ENCODE measurements around the gene BNC1. TPM values are rescaled to one million over a fixed set of nuclear protein-coding genes. Genes with fewer than 3 reads are reported as not detected.

The BNC1 gene
- total RNA-seq, 1 donor from 2014 or later = not detected

DNA sequence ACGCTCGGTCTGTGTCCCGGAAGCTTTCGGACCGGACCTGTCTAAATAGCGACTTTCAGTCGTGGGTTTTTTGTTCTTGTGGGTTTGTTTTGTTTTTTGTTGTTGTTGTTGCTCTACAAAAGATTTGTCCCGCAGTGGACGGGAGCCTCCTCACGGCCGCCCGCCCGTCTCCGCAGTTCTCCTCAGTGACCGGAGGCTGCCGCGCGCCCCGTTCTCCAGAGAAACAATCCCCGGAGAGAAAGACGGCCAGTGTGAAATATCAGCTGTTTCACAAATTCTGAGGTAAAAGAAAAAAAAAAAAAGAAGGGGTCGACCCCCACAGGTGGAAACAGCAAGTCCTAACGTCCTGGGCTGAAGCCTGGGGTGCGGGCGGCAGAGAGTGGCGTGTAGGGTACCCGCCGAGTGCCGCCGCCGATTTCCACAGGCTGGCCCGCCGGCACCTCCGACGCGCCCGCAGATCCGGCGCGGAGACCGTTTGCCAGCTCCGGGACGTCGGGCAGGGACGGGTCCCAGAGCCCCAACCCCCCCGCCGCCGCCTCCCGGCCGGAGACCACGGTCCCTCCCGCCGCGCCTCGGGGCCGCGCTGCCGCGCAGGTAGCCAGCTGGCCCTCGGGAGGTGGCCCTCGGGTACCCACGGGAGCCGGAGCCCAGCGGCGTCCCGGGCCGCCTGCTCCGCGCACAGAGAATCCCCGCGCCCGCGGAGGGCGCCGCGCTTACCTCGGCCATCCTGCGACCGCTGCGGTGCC lies 478 bp downstream of the BNC1 start:
- no peak overlapping the region for H3K27ac ChIP-seq
- H3K27ac Mint-ChIP-seq = no peak overlapping the region

GRCh38 chr15:83283138-83283812 lies 1.2 kb downstream of the BNC1 start:
- Mint-ChIP-seq H3K36me3 (no peaks in the 10 kb centered on the region), H3K27me3 (ENCODE audit: insufficient read depth, low read depth) (peaks cover 54% of the 10 kb centered on the region), H3K9me3 (peaks cover 4% of the 10 kb centered on the region), H3K4me3 (peak overlapping the region; percentile 86), H3K4me1 (peaks cover 10% of the 10 kb centered on the region), H3K27ac (no peak overlapping the region)
- H3K4me1 ChIP-seq = peaks cover 5% of the 10 kb centered on the region
- TF ChIP-seq EZH2 (IDR thresholded peaks at IDR 0.05) (peak; percentile 100), EZH2phosphoT487 (IDR thresholded peaks at IDR 0.05) (no peak)
- TF ChIP-seq, protein P1, sequence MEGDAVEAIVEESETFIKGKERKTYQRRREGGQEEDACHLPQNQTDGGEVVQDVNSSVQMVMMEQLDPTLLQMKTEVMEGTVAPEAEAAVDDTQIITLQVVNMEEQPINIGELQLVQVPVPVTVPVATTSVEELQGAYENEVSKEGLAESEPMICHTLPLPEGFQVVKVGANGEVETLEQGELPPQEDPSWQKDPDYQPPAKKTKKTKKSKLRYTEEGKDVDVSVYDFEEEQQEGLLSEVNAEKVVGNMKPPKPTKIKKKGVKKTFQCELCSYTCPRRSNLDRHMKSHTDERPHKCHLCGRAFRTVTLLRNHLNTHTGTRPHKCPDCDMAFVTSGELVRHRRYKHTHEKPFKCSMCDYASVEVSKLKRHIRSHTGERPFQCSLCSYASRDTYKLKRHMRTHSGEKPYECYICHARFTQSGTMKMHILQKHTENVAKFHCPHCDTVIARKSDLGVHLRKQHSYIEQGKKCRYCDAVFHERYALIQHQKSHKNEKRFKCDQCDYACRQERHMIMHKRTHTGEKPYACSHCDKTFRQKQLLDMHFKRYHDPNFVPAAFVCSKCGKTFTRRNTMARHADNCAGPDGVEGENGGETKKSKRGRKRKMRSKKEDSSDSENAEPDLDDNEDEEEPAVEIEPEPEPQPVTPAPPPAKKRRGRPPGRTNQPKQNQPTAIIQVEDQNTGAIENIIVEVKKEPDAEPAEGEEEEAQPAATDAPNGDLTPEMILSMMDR (IDR thresholded peaks at IDR 0.05) = no peak
- H3F3A ChIP-seq (ENCODE audit: low read depth) = peaks cover 23% of the 10 kb centered on the region
- peak; percentile 76 for DNase-seq (ENCODE audit: low spot score)
- H2AFZ ChIP-seq (replicated peaks) = peak overlapping the region; percentile 96
- H4K20me1 ChIP-seq (ENCODE audit: low read depth) = peaks cover 5% of the 10 kb centered on the region
- H3K9me3 ChIP-seq (ENCODE audit: low read depth) = no peaks in the 10 kb centered on the region
- no peaks in the 10 kb centered on the region for H3K79me2 ChIP-seq (ENCODE audit: low read depth)
- H3K27me3 ChIP-seq = peaks cover 98% of the 10 kb centered on the region
- H3K27ac ChIP-seq = no peak overlapping the region
- no peak overlapping the region for H3K9ac ChIP-seq
- H3K4me2 ChIP-seq = peak overlapping the region; percentile 84
- H3K4me3 ChIP-seq = peak overlapping the region; percentile 58
- no peaks in the 10 kb centered on the region for H3K36me3 ChIP-seq

More for the DNA sequence above, 478 bp downstream of the BNC1 start:
- peak; percentile 57 for DNase-seq (ENCODE audit: low spot score)
- H3F3A ChIP-seq (ENCODE audit: low read depth) = peaks cover 23% of the 10 kb centered on the region
- H3K4me3 ChIP-seq = peak overlapping the region; percentile 58
- Mint-ChIP-seq H3K4me3 (peak overlapping the region; percentile 86), H3K27me3 (ENCODE audit: insufficient read depth, low read depth) (peaks cover 54% of the 10 kb centered on the region), H3K4me1 (peaks cover 10% of the 10 kb centered on the region), H3K36me3 (no peaks in the 10 kb centered on the region), H3K9me3 (peaks cover 4% of the 10 kb centered on the region)
- H3K9me3 ChIP-seq (ENCODE audit: low read depth) = no peaks in the 10 kb centered on the region
- peaks cover 94% of the 10 kb centered on the region for H3K27me3 ChIP-seq
- H3K79me2 ChIP-seq (ENCODE audit: low read depth) = no peaks in the 10 kb centered on the region
- peaks cover 5% of the 10 kb centered on the region for H4K20me1 ChIP-seq (ENCODE audit: low read depth)
- peak overlapping the region; percentile 96 for H2AFZ ChIP-seq (replicated peaks)
- TF ChIP-seq EZH2phosphoT487 (IDR thresholded peaks at IDR 0.05) = peak; percentile 98
- TF ChIP-seq, protein P1 (IDR thresholded peaks at IDR 0.05) = no peak
- peak; percentile 98 for TF ChIP-seq EZH2 (IDR thresholded peaks at IDR 0.05)
- no peaks in the 10 kb centered on the region for H3K36me3 ChIP-seq
- no peak overlapping the region for H3K9ac ChIP-seq
- H3K4me1 ChIP-seq = peaks cover 5% of the 10 kb centered on the region
- peak overlapping the region; percentile 84 for H3K4me2 ChIP-seq

GRCh38 chr15:83282776-83283137 lies 1.7 kb downstream of the BNC1 start:
- DNase-seq (ENCODE audit: low spot score) = peak; percentile 61
- TF ChIP-seq EZH2 (IDR thresholded peaks at IDR 0.05) = no peak
- Histone ChIP-seq H3F3A (ENCODE audit: low read depth) (peaks cover 23% of the 10 kb centered on the region), H3K27me3 (peaks cover 96% of the 10 kb centered on the region), H3K4me1 (peaks cover 5% of the 10 kb centered on the region), H3K9me3 (ENCODE audit: low read depth) (no peaks in the 10 kb centered on the region), H3K9ac (no peak overlapping the region), H3K4me3 (peak overlapping the region; percentile 58), H3K27ac (no peak overlapping the region), H4K20me1 (ENCODE audit: low read depth) (peaks cover 5% of the 10 kb centered on the region), H3K79me2 (ENCODE audit: low read depth) (no peaks in the 10 kb centered on the region), H2AFZ (replicated peaks) (peak overlapping the region; percentile 96), H3K4me2 (peak overlapping the region; percentile 84), H3K36me3 (no peaks in the 10 kb centered on the region)
- peaks cover 52% of the 10 kb centered on the region for H3K27me3 Mint-ChIP-seq (ENCODE audit: insufficient read depth, low read depth)
- peaks cover 10% of the 10 kb centered on the region for H3K4me1 Mint-ChIP-seq
- no peaks in the 10 kb centered on the region for H3K36me3 Mint-ChIP-seq
- H3K27ac Mint-ChIP-seq = no peak overlapping the region
- peaks cover 4% of the 10 kb centered on the region for H3K9me3 Mint-ChIP-seq
- peak overlapping the region; percentile 80 for H3K4me3 Mint-ChIP-seq

All from neural progenitor cell (in vitro differentiated cells).